MM.1S (cell line): Measurements from ENCODE around the gene PRKCE.

Source experiments
- DNase-seq: peaks from one replicate; pipeline ENCODE4 v3.0.0-alpha.2; 2015
- H2AFZ ChIP-seq: fragments of 300-600 bp; sonication (generic); 2 replicates; pipeline ENCODE4 v1.6.0; 2016; ENCODE audit warnings: antibody characterized with exemption, low read length
- H3F3A ChIP-seq: fragments of 300-600 bp; sonication (generic); 2 replicates; pipeline ENCODE4 v1.6.1; 2016; ENCODE audit warnings: mild to moderate bottlenecking, antibody characterized with exemption, low read length, moderate library complexity, mixed read lengths; ENCODE audit not compliant: insufficient read depth
- H3K27ac ChIP-seq: fragments of 300-600 bp; sonication (generic); 2 replicates; pipeline ENCODE4 v1.5.1; 2016; ENCODE audit warnings: mild to moderate bottlenecking, low read length
- H3K27me3 ChIP-seq: fragments of 300-600 bp; sonication (generic); replicated peaks from 2 replicates; pipeline ENCODE4 v1.6.0; 2016; ENCODE audit warnings: low read length; ENCODE audit not compliant: insufficient read depth
- H3K36me3 ChIP-seq: fragments of 300-600 bp; sonication (generic); replicated peaks from 2 replicates; pipeline ENCODE4 v1.6.1; 2016; ENCODE audit warnings: mild to moderate bottlenecking, low read length, mixed read lengths; ENCODE audit not compliant: insufficient read depth
- H3K4me1 ChIP-seq: fragments of 300-600 bp; sonication (generic); 2 replicates; pipeline ENCODE4 v1.6.1; 2016; ENCODE audit warnings: low read length, mixed read lengths
- H3K4me2 ChIP-seq: fragments of 300-600 bp; sonication (generic); 2 replicates; pipeline ENCODE4 v1.6.0; 2016; ENCODE audit warnings: low read depth, low read length
- H3K4me3 ChIP-seq: fragments of 300-600 bp; sonication (generic); 2 replicates; pipeline ENCODE4 v1.5.1; 2016; ENCODE audit warnings: low read length, mixed read lengths
- H3K79me2 ChIP-seq: fragments of 300-600 bp; sonication (generic); 2 replicates; pipeline ENCODE4 v1.6.1; 2016; ENCODE audit warnings: mixed run types, low read length, mixed read lengths
- H3K9ac ChIP-seq: fragments of 300-600 bp; sonication (generic); 2 replicates; pipeline ENCODE4 v1.6.1; 2016; ENCODE audit warnings: low read length, mixed read lengths
- H3K9me2 ChIP-seq: fragments of 300-600 bp; sonication (generic); replicated peaks from 2 replicates; pipeline ENCODE4 v1.6.1; 2016; ENCODE audit warnings: mild to moderate bottlenecking, low read length, mixed read lengths; ENCODE audit not compliant: insufficient read depth
- H3K9me3 ChIP-seq: fragments of 300-600 bp; sonication (generic); replicated peaks from 2 replicates; pipeline ENCODE4 v1.6.1; 2016; ENCODE audit warnings: mild to moderate bottlenecking, low read length, mixed read lengths; ENCODE audit not compliant: insufficient read depth
- H4K20me1 ChIP-seq: fragments of 300-600 bp; sonication (generic); 2 replicates; pipeline ENCODE4 v1.6.1; 2016; ENCODE audit warnings: mild to moderate bottlenecking, low read length, moderate library complexity, mixed read lengths; ENCODE audit not compliant: insufficient read depth
- EZH2 ChIP-seq: fragments of 300-600 bp; sonication (generic); optimal IDR thresholded peaks from 2 replicates; pipeline ENCODE3; 2017; ENCODE audit warnings: low read depth, mild to moderate bottlenecking, antibody characterized with exemption, low read length, mixed read lengths
- EZH2phosphoT487 ChIP-seq: fragments of 300-600 bp; sonication (generic); IDR thresholded peaks from 2 replicates; pipeline ENCODE4 v1.6.1; 2018; ENCODE audit warnings: antibody characterized with exemption, low read length
- TF ChIP-seq, protein P1 (sequence below): fragments of 300-600 bp; sonication (generic); IDR thresholded peaks from 2 replicates; pipeline ENCODE4 v1.5.1; 2016; ENCODE audit warnings: antibody characterized with exemption, low read length, mixed read lengths

PRKCE gene

GRCh38 chr2:46062637-46063412 is 411.4 kb downstream of the PRKCE start:
- peak; percentile 68 for DNase-seq
- no peaks in the 10 kb centered on the region for H4K20me1 ChIP-seq

GRCh38 chr2:46064396-46064795 is 412.9 kb downstream of the PRKCE start:
- Histone ChIP-seq H3K27ac (no peak overlapping the region), H3K4me3 (no peak overlapping the region), H2AFZ (no peak overlapping the region), H3F3A (no peaks in the 10 kb centered on the region), H3K9ac (no peak overlapping the region), H3K79me2 (no peaks in the 10 kb centered on the region), H3K27me3 (no peaks in the 10 kb centered on the region), H4K20me1 (no peaks in the 10 kb centered on the region), H3K36me3 (no peaks in the 10 kb centered on the region), H3K9me2 (no peaks in the 10 kb centered on the region), H3K4me2 (no peak overlapping the region), H3K9me3 (no peaks in the 10 kb centered on the region), H3K4me1 (no peaks in the 10 kb centered on the region)
- TF ChIP-seq EZH2phosphoT487 (no peak), EZH2 (no peak)
- TF ChIP-seq, protein P1, sequence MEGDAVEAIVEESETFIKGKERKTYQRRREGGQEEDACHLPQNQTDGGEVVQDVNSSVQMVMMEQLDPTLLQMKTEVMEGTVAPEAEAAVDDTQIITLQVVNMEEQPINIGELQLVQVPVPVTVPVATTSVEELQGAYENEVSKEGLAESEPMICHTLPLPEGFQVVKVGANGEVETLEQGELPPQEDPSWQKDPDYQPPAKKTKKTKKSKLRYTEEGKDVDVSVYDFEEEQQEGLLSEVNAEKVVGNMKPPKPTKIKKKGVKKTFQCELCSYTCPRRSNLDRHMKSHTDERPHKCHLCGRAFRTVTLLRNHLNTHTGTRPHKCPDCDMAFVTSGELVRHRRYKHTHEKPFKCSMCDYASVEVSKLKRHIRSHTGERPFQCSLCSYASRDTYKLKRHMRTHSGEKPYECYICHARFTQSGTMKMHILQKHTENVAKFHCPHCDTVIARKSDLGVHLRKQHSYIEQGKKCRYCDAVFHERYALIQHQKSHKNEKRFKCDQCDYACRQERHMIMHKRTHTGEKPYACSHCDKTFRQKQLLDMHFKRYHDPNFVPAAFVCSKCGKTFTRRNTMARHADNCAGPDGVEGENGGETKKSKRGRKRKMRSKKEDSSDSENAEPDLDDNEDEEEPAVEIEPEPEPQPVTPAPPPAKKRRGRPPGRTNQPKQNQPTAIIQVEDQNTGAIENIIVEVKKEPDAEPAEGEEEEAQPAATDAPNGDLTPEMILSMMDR: no peak
- DNase-seq: no peak

More at GRCh38 chr2:46062637-46063412, 411.4 kb downstream of the PRKCE start:
- no peak overlapping the region for H3K4me3 ChIP-seq
- no peaks in the 10 kb centered on the region for H3K27me3 ChIP-seq
- H3K9me2 ChIP-seq: no peaks in the 10 kb centered on the region
- no peak overlapping the region for H3K27ac ChIP-seq
- H3K4me2 ChIP-seq: no peak overlapping the region
- no peaks in the 10 kb centered on the region for H3K79me2 ChIP-seq
- H3K9ac ChIP-seq: no peak overlapping the region
- H3K4me1 ChIP-seq: no peaks in the 10 kb centered on the region
- no peak overlapping the region for H2AFZ ChIP-seq
- TF ChIP-seq, protein P1: peak; percentile 89
- no peak for TF ChIP-seq EZH2
- no peaks in the 10 kb centered on the region for H3K9me3 ChIP-seq
- no peaks in the 10 kb centered on the region for H3K36me3 ChIP-seq
- H3F3A ChIP-seq: no peaks in the 10 kb centered on the region

DNA sequence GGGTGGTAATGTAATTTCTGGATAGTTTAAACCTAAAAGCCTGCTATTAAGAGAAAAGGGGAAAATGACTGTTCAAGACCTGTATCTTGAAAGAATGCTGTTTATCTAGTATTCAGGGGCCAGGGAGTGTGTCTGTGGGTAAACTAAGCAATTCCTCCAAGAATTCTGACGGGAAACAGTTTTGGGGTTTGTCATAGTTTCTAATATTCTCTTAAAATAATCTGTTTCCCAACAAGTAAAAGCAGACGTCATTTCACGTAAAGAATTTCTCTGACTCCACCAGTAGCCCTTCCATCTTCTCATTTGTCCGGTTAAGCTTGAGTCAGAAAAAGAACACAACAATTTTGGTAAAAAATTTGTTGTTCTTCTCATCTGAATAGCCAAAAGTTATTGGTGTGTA is 413.7 kb downstream of the PRKCE start:
- no peak overlapping the region for H3K27ac ChIP-seq
- no peak overlapping the region for H3K4me2 ChIP-seq
- TF ChIP-seq EZH2 (no peak), EZH2phosphoT487 (no peak)
- TF ChIP-seq, protein P1: no peak

More for the DNA sequence above, 413.7 kb downstream of the PRKCE start:
- Histone ChIP-seq H3K79me2 (no peaks in the 10 kb centered on the region), H3K36me3 (no peaks in the 10 kb centered on the region), H3K9ac (no peak overlapping the region), H3F3A (no peaks in the 10 kb centered on the region), H4K20me1 (no peaks in the 10 kb centered on the region), H3K27me3 (no peaks in the 10 kb centered on the region), H3K9me2 (no peaks in the 10 kb centered on the region), H2AFZ (no peak overlapping the region), H3K9me3 (no peaks in the 10 kb centered on the region), H3K4me1 (no peaks in the 10 kb centered on the region), H3K4me3 (no peak overlapping the region)
- no peak for DNase-seq
